ENCODE data around the gene PFKL. TPM values are rescaled to one million over a fixed set of nuclear protein-coding genes. Genes with fewer than 3 reads are reported as not detected.

PFKL gene
- total and polyA plus RNA-seq, 2 experiments from 2014 or later, result 199 to 239 TPM

- H3F3A ChIP-seq (ENCODE audit: insufficient read depth), result no peaks in the 10 kb centered on the region
- in situ Hi-C loops (cut with MboI), result no loop called here
- TF ChIP-seq EZH2 (IDR thresholded peaks at IDR 0.05; ENCODE audit: insufficient read depth, poor library complexity, severe bottlenecking) (no peak), EZH2phosphoT487 (IDR thresholded peaks at IDR 0.05; ENCODE audit: insufficient read depth, low read depth) (no peak)
- H3K27me3 ChIP-seq (replicated peaks; ENCODE audit: insufficient read depth), result no peaks in the 10 kb centered on the region
- H3K36me3 ChIP-seq (ENCODE audit: low read depth), result no peaks in the 10 kb centered on the region; the same call in 1 of the 2 replicates
- H3K4me3 ChIP-seq, result no peak overlapping the region
- no peaks in the 10 kb centered on the region for H3K9me2 ChIP-seq (ENCODE audit: insufficient read depth)
- no peaks in the 10 kb centered on the region for H3K79me2 ChIP-seq (ENCODE audit: insufficient read depth)
- no peak overlapping the region for H3K4me2 ChIP-seq (ENCODE audit: unreplicated experiment)
- DNase-seq, result no peak
- no peaks in the 10 kb centered on the region for H3K4me1 ChIP-seq (ENCODE audit: insufficient read depth)
- no peaks in the 10 kb centered on the region for H3K9me3 ChIP-seq (ENCODE audit: low read depth)
- no peak overlapping the region for H3K9ac ChIP-seq
- H2AFZ ChIP-seq, result no peak overlapping the region
- WGBS, 2 experiments (ENCODE audit: low coverage in 1 of 2, low lambda C conversion rate in 2 of 2, missing lambda C conversion rate in 2 of 2), result 92 to 96% methylated on average over 26 to 27 of the region's 27 CpGs
- H4K20me1 ChIP-seq (ENCODE audit: insufficient read depth), result no peaks in the 10 kb centered on the region
- H3K27ac ChIP-seq, result no peak overlapping the region
Observed at GRCh38 chr21:44316277-44316900, 16.5 kb downstream of the PFKL start.

GRCh38 chr21:44317241-44317782 lies 17.5 kb downstream of the PFKL start:
- TF ChIP-seq EZH2 (IDR thresholded peaks at IDR 0.05; ENCODE audit: insufficient read depth, poor library complexity, severe bottlenecking) (no peak), EZH2phosphoT487 (IDR thresholded peaks at IDR 0.05; ENCODE audit: insufficient read depth, low read depth) (no peak)
- no peaks in the 10 kb centered on the region for H3K4me1 ChIP-seq (ENCODE audit: insufficient read depth)
- no peaks in the 10 kb centered on the region for H3K79me2 ChIP-seq (ENCODE audit: insufficient read depth)
- H3K27me3 ChIP-seq (replicated peaks; ENCODE audit: insufficient read depth), result no peaks in the 10 kb centered on the region
- 97% methylated on average over 18 to 19 of the region's 19 CpGs for WGBS, 2 experiments (ENCODE audit: low coverage in 1 of 2, low lambda C conversion rate in 2 of 2, missing lambda C conversion rate in 2 of 2)
- DNase-seq, result no peak
- no peaks in the 10 kb centered on the region for H3F3A ChIP-seq (ENCODE audit: insufficient read depth)
- no peak overlapping the region for H3K4me2 ChIP-seq (ENCODE audit: unreplicated experiment)
- no peak overlapping the region for H3K9ac ChIP-seq
- H4K20me1 ChIP-seq (ENCODE audit: insufficient read depth), result no peaks in the 10 kb centered on the region
- H2AFZ ChIP-seq, result no peak overlapping the region
- in situ Hi-C loops (cut with MboI), result no loop called here
- H3K4me3 ChIP-seq, result no peak overlapping the region
- H3K9me2 ChIP-seq (ENCODE audit: insufficient read depth), result no peaks in the 10 kb centered on the region
- no peaks in the 10 kb centered on the region for H3K9me3 ChIP-seq (ENCODE audit: low read depth)
- no peaks in the 10 kb centered on the region; the same call in 1 of the 2 replicates for H3K36me3 ChIP-seq (ENCODE audit: low read depth)
- H3K27ac ChIP-seq, result no peak overlapping the region

- Histone ChIP-seq H3K9me2 (ENCODE audit: insufficient read depth) (no peaks in the 10 kb centered on the region), H3K36me3 (ENCODE audit: low read depth) (no peaks in the 10 kb centered on the region; the same call in 1 of the 2 replicates), H3K9ac (no peak overlapping the region), H2AFZ (no peak overlapping the region), H3K27ac (no peak overlapping the region), H4K20me1 (ENCODE audit: insufficient read depth) (no peaks in the 10 kb centered on the region), H3K4me2 (ENCODE audit: unreplicated experiment) (no peak overlapping the region), H3K9me3 (ENCODE audit: low read depth) (no peaks in the 10 kb centered on the region), H3K79me2 (ENCODE audit: insufficient read depth) (no peaks in the 10 kb centered on the region), H3K4me1 (ENCODE audit: insufficient read depth) (no peaks in the 10 kb centered on the region), H3F3A (ENCODE audit: insufficient read depth) (no peaks in the 10 kb centered on the region), H3K27me3 (replicated peaks; ENCODE audit: insufficient read depth) (no peaks in the 10 kb centered on the region), H3K4me3 (no peak overlapping the region)
- in situ Hi-C loops (cut with MboI), result no loop called here
- DNase-seq, result no peak
- WGBS, 2 experiments (ENCODE audit: low coverage in 1 of 2, low lambda C conversion rate in 2 of 2, missing lambda C conversion rate in 2 of 2), result 96 to 98% methylated on average over 22 of the region's 22 CpGs
- TF ChIP-seq EZH2phosphoT487 (IDR thresholded peaks at IDR 0.05; ENCODE audit: insufficient read depth, low read depth) (no peak), EZH2 (IDR thresholded peaks at IDR 0.05; ENCODE audit: insufficient read depth, poor library complexity, severe bottlenecking) (no peak)
Observed at GRCh38 chr21:44317871-44318270, 18.0 kb downstream of the PFKL start.

- in situ Hi-C loops (cut with MboI), result no loop called here
- WGBS, 2 experiments (ENCODE audit: low coverage in 1 of 2, low lambda C conversion rate in 2 of 2, missing lambda C conversion rate in 2 of 2), result 97% methylated on average over 19 to 25 of the region's 25 CpGs
- H3K36me3 ChIP-seq (ENCODE audit: low read depth), result no peaks in the 10 kb centered on the region; the same call in 1 of the 2 replicates
Observed at GRCh38 chr21:44318489-44319285, 18.8 kb downstream of the PFKL start.

More at GRCh38 chr21:44318489-44319285, 18.8 kb downstream of the PFKL start:
- Histone ChIP-seq H3K9me2 (ENCODE audit: insufficient read depth) (no peaks in the 10 kb centered on the region), H3K79me2 (ENCODE audit: insufficient read depth) (no peaks in the 10 kb centered on the region), H4K20me1 (ENCODE audit: insufficient read depth) (no peaks in the 10 kb centered on the region), H3F3A (ENCODE audit: insufficient read depth) (no peaks in the 10 kb centered on the region), H3K9me3 (ENCODE audit: low read depth) (no peaks in the 10 kb centered on the region), H2AFZ (no peak overlapping the region), H3K27me3 (replicated peaks; ENCODE audit: insufficient read depth) (no peaks in the 10 kb centered on the region), H3K4me3 (no peak overlapping the region), H3K4me2 (ENCODE audit: unreplicated experiment) (no peak overlapping the region), H3K4me1 (ENCODE audit: insufficient read depth) (no peaks in the 10 kb centered on the region), H3K9ac (no peak overlapping the region), H3K27ac (no peak overlapping the region)
- no peak for DNase-seq
- TF ChIP-seq EZH2phosphoT487 (IDR thresholded peaks at IDR 0.05; ENCODE audit: insufficient read depth, low read depth) (no peak), EZH2 (IDR thresholded peaks at IDR 0.05; ENCODE audit: insufficient read depth, poor library complexity, severe bottlenecking) (no peak)
